ENCODE results near the gene GAS6.
"Not testable (repeated sequence)": the region's sequence is repeated elsewhere in the genome, so short reads cannot be mapped to it uniquely, and the experiment has no call there.

Gene GAS6

DNA sequence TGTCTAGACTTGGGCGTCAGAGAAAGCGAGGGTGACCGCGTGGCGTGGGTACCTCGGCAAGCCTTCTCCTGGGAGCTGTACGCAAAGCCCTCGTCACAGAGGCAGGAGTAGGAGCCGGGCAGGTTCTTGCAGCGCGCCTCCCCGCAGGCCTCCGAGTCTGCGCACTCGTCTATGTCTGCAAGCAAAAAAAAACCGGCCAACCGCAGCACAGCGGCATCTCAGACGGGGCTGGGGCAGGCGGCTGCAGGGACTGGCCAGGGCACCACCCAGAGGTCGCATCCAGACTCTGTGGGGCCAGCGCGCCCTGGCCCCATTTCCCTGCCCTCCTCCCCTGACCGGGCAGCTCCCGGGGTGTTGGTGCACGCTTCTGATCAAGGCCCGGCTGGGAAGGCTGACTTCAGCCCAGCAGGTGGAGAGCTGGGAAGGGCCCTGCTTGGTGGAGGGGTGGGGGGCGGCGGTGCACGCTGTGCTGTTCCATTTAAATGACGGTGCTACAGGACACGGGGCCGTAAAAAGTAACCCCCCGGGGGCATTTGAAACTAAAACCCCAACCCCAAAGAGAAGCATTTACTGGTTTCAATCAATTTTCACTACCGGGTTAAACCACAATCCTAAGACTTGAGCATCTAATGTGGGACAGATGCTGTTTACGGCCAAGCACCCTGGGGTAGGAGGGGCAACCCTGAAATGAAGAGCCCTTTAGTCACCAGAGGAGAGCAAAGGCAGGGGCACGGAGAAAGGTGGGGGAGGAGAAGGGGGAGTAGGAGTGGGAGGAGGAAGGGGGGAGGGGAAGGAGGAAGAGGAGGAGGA lies 28.2 kb downstream of the GAS6 start:
- no peak for DNase-seq

DNA sequence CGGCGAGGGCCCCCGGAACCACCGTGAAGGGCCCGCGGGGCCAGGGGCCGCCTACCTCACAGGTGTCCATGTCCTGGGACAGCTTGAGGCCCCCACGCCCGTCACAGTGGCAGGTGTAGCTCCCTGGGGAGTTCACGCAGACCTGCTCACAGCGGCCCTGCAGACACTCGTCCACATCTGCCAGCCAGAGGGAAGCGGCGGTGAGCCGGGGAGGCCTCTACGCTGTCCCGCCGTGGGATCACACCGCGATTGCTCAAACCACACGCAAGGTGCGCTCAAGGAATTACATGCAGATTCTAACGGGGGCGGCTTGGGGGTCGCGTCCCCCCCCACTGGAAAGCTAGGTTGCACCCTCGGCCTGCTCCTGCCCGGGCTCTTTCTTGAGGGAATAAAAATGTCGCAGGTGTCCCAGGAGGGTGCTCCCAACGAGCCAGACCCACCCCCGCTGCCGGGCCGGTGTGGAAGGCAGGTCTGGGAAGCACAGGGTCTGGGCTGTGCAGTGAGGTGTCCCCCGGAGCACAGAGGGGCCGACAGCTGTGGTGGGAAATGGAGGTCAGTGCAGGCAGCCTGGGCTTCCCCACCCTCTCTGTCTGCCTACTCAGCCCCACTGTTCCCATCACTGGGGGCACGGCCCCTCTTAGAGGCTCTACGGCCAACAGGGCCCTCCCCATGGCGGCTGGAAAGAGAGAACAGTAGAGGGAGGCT lies 29.2 kb downstream of the GAS6 start:
- DNase-seq, result no peak

GRCh38 chr13:113834006-113834405 lies 29.9 kb downstream of the GAS6 start:
- DNase-seq, result not testable (repeated sequence)

DNA sequence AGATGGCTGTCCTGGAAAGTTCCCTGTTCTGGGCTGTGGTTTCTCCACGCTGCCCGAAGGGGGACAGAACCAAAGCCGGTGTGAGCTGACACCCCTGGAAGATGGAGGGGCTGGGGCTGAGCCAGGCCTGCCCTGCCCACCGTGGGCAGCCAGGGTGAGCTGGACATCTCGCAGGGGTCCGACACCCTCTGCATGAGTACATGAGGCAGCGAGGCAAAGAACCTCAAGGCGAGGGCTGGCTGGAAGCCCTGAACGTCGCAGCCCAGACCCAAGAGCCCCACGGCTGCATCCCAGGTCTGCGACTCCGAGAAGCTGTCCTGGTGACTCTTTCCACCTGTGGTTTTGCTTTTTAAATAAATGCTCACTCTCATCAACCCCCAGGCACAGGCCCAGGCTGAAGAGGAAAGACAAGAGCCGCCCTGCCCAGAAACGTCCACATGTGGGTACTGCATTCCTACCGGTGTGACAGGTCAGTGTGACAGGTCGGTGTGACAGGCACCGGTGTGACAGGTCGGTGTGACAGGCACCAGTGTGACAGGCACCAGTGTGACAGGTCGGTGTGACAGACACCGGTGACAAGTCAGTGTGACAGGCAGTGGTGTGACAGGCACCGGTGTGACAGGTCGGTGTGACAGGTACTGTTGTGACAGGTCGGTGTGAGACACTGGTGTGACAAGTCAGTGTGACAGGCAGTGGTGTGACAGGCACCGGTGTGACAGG lies 30.6 kb downstream of the GAS6 start:
- DNase-seq, result no peak

DNA sequence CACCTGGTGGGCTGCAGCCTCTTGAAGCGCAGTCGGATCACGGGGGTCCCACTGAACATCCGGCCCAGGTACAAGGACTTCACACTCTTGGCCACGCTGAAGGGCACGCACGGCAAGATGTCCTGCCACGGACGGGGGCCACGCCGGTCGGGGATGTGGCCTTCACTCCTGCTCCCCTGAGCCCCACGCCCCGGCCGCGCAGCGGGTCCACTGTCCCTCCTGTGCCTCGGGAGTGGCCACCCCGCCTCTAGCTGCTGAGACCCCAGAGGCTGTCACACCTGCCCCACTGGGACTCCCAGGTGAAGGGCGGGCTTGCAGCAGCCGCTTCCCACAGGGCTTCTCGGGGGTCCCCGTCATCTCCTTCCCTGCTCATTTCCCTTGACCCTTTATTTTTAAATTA lies 31.2 kb downstream of the GAS6 start:
- no peak for DNase-seq

DNA sequence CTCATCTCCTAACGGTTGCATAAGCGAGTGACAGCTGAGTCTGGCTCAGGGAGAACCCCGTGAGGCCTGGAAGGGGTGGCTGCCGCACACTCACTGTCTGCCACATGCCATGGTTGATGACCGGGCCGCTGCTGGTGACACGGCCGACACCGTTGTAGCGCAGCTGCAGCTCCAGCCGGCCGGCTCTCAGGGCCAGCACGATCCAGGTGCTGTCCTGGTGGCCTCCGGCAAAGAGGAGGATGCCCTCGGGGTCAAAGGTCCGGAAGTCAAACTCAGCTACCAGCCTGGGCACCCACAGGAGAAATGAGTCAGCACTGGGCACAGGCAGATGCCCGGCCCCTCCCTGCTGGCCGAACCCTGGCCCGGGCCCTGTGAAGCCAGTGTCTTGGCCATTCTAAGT lies 31.7 kb downstream of the GAS6 start:
- no peak for DNase-seq

DNA sequence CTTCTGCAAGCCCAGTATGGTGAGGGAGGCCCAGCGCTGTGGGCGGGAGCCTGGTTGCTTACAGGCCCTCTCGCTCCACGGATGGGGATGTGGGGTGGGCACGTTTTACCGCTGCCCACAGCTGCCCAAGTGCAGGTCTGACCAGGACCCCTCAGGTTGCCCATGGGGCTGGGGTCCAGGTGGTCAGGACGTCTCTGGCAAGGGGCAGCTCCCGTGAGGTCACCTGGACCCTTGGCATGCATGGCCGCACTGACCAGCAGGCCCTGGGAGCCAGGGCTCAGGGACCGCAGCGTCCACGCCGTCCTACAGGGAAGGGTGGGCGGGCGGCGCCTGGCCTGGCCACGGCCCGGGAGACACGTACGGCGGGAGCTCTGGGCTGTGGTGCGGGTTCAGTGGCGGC lies 32.8 kb downstream of the GAS6 start:
- DNase-seq, result no peak

DNA sequence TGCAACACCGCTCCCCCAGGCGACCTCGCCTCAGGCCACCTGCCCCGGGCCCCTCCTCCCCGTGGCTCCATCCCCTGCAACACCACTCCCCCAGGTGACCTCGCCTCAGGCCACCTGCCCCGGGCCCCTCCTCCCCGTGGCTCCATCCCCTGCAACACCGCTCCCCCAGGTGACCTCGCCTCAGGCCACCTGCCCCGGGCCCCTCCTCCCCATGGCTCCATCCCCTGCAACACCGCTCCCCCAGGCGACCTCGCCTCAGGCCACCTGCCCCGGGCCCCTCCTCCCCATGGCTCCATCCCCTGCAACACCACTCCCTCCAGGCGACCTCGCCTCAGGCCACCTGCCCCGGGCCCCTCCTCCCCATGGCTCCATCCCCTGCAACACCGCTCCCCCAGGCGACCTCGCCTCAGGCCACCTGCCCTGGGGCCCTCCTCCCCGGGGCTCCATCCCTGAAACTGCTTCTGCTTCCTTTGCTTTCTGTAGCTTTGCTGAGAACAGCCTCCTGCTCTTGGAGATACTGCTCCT lies 33.4 kb downstream of the GAS6 start:
- not testable (repeated sequence) for DNase-seq

DNA sequence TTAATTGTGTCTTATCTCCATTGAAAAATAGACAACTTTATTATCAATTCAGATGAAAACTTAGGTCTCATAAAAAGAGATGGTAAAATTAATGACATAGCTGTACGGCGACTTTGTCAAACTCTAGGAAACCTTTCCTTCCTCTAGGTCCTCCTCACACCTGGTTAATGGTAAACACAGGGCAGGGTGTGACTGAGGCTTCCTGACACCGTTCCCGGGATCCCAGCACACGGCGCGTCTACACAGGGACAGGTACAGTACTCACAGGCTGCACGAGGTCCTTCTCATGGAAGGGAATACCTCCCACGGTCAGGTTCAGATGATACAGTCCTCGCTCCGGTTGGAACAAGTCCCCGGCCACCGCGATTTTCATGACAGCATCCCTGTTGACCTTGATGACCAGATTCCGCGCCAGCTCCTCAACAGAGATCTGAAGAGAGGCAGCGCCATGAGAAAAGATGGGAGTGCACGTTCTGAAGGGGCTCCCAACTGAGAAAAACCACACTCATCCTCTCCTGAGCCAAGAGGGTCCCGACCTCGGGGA lies 35.5 kb downstream of the GAS6 start:
- DNase-seq, result no peak

DNA sequence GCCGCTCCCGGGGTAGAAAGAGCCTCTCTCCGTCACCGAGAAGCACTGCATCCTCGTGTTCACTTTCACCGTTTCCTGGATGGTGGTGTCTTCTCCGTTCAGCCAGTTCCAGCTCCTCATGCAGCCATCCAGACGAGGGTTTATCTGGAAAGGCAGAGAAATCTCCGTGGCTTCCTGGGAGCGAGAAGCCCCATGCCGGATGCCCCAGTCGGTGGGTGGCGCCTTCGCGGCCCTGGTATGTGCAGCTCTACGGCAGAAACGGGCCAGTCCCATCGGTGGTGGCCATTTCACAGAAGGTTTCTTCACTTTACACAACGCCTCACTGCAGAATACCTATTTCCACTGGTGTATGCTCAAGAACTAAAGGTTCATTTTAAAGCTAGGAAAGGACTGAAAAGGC lies 36.9 kb downstream of the GAS6 start:
- no peak for DNase-seq

DNA sequence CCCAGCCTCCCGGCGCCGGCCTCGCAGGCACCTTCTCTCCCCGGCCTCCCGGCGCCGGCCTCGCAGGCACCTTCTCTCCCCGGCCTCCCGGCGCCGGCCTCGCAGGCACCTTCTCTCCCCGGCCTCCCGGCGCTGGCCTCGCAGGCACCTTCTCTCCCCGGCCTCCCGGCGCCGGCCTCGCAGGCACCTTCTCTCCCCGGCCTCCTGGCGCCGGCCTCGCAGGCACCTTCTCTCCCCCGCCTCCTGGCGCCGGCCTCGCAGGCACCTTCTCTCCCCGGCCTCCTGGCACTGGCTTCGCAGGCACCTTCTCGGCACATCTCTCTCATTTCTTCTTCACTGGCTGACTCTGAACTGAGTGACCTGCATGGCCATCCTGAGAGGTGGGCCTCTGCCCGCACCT lies 37.4 kb downstream of the GAS6 start:
- not testable (repeated sequence) for DNase-seq

- DNase-seq, result no peak
Observed at GRCh38 chr13:113825841-113826240, 38.0 kb downstream of the GAS6 start.

- no peak for DNase-seq
Observed at GRCh38 chr13:113823771-113824170, 40.1 kb downstream of the GAS6 start.

DNA sequence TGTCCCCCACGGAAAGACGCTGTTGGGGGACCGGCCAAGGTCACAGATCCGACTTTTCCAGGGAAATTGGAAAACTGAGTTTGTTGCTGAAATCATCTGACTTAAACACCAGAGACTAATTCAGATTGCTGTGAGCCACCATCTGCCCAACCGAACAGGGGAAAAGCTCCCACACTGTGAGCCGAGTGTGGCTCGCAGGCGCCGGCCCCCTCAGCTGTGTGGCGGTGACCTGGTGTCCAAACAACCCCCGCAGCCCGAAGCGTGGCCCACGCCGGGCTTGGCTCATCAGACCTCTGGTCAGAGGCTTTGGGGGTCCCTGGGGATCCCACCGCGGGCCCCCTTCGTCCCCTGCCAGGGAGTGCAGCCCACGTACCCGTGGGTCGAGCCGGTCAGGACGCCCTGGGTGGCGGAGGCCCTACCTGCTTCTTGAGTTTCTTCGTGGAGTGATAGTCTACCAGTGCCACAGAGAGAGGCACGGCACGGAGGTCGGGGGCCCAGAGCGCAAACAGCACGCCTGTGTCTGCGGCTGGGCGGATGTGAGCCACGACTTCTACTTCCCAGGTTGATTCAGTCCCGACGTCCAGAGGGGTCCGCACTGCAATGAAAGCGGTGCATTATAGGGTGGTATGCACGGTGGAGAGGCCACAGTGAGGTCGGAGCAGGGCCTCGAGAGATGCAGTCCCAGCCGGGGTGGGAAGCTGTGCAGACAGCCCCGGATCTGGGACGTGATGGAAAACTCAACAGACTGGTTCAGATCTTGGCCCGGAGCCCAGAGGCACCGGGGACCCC lies 40.7 kb downstream of the GAS6 start:
- DNase-seq, result no peak

GRCh38 chr13:113822266-113822665 lies 41.6 kb downstream of the GAS6 start:
- no peak for DNase-seq

GRCh38 chr13:113821847-113822246 lies 42.0 kb downstream of the GAS6 start:
- DNase-seq, result no peak

- no peak for DNase-seq
Observed at GRCh38 chr13:113820813-113821651, 42.8 kb downstream of the GAS6 start.

DNA sequence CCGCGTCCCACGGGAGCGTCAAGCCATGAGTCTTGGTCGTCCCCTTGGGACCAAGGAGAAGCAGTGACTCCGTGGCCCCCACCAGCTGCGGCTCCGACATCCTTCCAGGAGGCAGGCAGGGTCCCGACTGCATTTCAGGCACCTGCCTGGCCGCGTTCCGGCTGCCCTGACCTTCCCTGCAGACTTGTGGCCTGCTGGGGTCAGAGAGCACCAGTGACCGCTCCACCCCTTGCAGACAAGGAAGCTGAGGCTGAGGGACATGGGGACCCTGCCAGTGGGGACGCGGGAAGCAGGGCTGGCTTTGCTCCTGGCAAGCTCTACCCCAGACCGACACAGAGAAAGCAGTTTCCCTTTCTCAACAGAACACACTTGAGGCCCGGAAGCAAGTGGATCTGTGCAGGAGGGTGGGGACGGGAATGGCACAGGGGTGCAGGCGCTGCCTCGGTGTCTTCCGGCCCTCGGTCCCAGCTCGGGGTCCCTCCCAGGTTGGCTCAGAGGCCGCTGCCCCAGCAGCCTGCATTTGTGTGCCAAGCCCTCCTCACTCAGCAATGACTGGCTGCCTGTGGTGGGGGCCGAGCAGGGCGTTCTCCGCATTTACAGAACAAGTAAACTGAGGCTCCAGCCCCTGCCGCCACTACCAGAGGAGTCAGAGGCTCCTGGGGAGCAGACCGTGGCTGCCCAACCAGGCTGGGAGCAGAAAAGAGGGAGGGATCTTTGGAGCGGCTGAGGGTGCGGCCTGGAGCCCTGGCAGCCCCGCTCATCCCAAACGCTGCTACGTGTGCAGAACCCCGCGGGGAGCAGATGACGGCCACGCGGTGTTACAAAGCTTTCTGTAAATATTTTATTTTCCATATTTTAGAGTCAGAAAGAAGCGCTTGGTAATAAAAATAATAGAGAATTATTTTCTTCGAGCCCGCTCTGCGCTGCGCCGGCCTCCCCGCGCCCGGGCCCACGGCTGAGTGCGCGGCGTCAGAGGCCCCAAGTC lies 43.9 kb downstream of the GAS6 start:
- no peak for DNase-seq

- DNase-seq, result no peak
Observed at GRCh38 chr13:113819341-113819730, 44.5 kb downstream of the GAS6 start.

DNA sequence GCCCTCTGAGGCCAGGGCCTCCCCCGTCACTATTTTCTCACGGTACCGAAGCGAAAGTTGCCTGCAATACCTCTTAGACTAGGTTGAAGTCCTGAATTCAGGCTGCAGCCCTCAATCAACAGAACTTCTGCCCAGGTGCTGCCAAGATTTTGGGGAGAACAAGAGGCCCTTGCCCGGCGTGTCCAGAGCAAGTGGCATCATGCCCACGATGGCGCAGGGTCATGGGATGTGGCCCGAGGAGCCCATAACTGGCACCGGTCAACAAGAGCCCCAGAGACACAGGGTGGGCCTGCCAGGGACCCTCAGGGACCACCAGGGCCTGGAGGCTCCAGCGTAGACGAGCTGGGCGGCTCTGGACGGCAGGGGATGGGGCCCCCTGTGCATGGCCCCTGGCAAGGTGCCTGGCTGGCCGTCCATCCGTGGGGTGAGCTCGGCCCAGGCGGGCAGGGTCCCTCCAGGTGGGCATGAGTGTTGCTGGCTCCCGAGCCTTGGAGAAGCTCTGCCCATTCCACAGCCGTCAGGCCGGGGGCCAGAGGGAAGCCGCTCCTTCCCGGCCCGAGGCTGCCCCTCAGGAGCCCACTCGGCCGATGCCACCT lies 45.1 kb downstream of the GAS6 start:
- DNase-seq, result no peak

All from activated CD4-positive, CD25-positive, alpha-beta regulatory T cell treated with anti-CD3 and anti-CD28 coated beads, Interleukin-2, amount 50 U/mL, for 72 hours (primary cell).